Astrocyte of the spinal cord (primary cell): Measurements from ENCODE around the gene TTC33.
A peak's percentile ranks its signal among the peaks of the same experiment; 100 is the strongest.

Experiments used
- DNase-seq: peaks from one replicate; pipeline ENCODE4 v3.0.0; 2011; ENCODE audit warnings: low read depth, low spot score
- H3K4me3 ChIP-seq: 2 replicates; pipeline ENCODE4 v1.5.1; 2011; ENCODE audit warnings: low read depth, mild to moderate bottlenecking, low read length, moderate library complexity
- CTCF ChIP-seq: IDR thresholded peaks from 2 replicates; pipeline ENCODE4 v1.5.1; 2012; ENCODE audit warnings: low read depth, mild to moderate bottlenecking, low read length, inconsistent platforms
- in situ Hi-C: cut with HindIII; loops from 2 replicates; pipeline ENCODE4 v1.10.0; 2017; ENCODE audit warnings: low sequenced_read_pairs

TTC33 gene

DNA sequence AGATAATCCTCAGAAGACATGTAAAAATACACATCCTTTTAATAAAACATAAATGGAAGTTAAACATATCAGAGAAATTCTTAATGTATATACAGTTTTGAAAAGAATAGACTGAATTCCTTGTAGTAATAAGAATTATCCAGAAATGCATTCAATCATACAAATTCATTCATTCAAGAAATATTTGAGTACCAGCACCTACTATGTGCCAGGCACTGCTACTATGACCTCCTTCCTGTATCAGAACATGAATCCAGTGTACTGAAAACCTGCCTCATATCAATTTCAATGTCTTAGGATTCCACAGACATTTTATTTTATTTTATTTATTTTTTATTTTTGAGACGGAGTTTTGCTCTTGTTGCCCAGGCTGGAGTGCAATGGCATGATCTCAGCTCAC lies 29.2 kb upstream of the TTC33 start:
- no peak for DNase-seq
- H3K4me3 ChIP-seq, result no peak overlapping the region
- no peak for TF ChIP-seq CTCF
- in situ Hi-C loops, result no loop called here

DNA sequence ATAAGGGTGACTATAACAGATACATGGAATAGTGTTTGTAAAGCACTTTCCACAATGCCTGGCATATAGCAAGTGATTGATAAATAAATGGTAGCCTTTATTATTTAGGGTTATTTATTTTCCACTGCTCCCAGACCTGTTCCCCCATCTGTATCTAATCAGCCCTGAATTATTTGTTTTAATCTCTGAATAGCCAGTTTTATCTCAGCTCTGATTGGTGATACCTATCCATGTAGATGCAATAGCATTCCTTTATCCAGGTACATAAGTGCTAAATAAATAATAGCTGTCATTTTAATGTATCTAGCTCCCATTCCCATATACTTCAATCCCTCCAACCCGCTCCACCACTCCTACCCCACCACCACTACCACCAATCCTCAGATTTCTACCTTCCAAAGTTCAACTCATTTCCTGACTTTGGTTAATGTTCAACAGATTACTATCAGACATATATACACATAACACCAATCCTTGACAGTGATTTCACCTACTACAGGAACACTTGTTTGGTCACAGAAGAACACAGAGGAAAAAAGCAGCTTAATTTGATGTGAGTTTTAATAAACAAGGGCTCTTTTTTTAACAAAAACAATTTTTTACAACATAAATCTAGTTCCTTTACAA lies 28.4 kb upstream of the TTC33 start:
- TF ChIP-seq CTCF, result no peak
- in situ Hi-C loops, result no loop called here
- no peak overlapping the region for H3K4me3 ChIP-seq
- DNase-seq, result no peak

DNA sequence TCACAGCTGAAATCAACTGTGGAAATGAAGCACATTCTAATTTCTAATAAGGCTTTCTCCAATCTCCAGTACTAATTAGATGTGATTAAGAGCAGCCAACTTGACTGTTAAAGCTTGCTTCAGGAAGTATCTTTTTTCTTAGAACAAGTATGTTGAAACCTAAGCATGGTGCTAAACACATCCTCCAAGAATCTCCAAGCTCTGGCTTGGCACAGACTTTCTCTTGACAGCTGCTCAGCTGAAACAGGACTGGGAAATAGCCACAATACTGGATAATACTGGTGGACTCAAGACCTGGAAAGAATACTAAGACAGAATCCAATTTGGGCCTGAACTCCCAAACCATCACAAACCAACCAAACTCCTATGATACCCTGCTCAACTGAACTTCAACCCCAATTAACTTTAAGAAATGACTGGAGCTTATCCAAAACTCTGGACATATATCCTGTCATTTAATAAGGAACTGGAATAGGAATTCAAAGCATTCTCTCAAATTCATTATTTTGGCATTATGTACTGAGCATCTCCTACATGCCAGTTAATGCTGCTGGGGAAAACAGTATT lies 26.2 kb upstream of the TTC33 start:
- H3K4me3 ChIP-seq, result no peak overlapping the region
- TF ChIP-seq CTCF, result no peak
- in situ Hi-C loops, result no loop called here
- DNase-seq, result peak; percentile 43

DNA sequence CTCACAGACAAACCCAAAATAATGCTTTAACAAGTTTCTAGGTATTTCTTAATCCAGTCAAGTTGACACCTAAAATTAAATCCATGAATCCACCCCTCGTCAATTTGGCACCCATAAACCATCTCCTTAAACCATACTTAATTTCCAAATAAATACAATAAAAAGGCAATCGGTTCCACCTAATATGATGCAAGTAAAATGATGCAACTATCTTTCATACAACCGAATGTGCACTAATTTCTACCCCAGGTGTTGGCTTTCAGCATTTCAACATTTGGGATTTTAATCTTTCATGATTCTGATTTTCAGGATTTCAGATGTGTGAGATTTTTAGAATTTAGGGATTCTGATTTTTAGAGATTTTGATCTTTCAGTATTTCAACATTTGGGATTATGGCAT lies 25.1 kb upstream of the TTC33 start:
- TF ChIP-seq CTCF, result no peak
- no peak overlapping the region for H3K4me3 ChIP-seq
- in situ Hi-C loops, result no loop called here
- DNase-seq, result no peak

DNA sequence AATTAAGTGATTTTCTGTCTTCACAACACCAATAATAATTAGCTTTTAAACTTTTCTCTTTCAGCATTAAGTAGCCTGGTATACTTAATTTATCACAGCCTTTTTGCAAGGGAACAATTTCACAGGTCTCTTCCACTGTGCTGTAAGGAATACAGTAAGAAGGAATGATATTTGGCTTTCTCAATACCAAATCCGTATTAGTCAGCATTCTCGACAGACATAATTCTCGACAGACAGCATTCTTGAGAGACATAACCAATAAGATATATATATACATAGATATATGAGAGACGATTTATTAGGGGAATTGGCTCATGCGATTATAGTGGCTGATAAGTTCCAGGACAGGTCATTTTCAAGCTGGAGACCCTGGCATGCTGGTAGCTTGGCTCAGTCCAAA lies 24.4 kb upstream of the TTC33 start:
- in situ Hi-C loops, result no loop called here
- TF ChIP-seq CTCF, result no peak
- no peak overlapping the region for H3K4me3 ChIP-seq
- no peak for DNase-seq

DNA sequence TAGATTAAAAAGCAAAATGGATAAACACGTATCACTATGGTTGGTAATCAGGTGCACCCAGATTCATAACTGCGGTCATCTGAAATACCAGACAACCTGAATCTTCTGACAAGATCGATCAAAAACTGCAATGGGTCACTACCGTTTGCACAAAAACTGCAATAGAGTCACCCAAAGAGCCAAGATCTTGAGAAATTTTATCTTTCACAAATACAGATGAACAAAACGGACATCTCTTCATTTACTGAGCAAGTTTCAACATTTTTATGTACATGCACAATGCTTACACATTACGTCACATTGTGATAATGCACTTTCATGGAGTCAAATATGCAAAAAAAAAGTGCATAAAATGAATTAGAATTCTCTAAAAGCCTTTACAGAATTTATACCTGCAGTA lies 23.8 kb upstream of the TTC33 start:
- no peak overlapping the region for H3K4me3 ChIP-seq
- TF ChIP-seq CTCF, result no peak
- no peak for DNase-seq
- in situ Hi-C loops, result no loop called here

- in situ Hi-C loops, result no loop called here
Observed at GRCh38 chr5:40778133-40778532, 22.4 kb upstream of the TTC33 start.

More at GRCh38 chr5:40778133-40778532, 22.4 kb upstream of the TTC33 start:
- H3K4me3 ChIP-seq, result no peak overlapping the region
- DNase-seq, result no peak
- no peak for TF ChIP-seq CTCF
